NCI-H1694 (cell line): ENCODE data around the gene CPT1B.

Source experiments
- DNase-seq: peaks from one replicate; lab custom pipeline; 2025; lab: John Stamatoyannopoulos, UW

The CPT1B gene

GRCh38 chr22:50585781-50586180 is 7.6 kb upstream of the CPT1B start:
- DNase-seq = no peak

- DNase-seq = no peak
Observed at GRCh38 chr22:50585238-50585637, 7.0 kb upstream of the CPT1B start.

- DNase-seq = no peak
Observed at GRCh38 chr22:50584106-50585096, 6.2 kb upstream of the CPT1B start.

DNA sequence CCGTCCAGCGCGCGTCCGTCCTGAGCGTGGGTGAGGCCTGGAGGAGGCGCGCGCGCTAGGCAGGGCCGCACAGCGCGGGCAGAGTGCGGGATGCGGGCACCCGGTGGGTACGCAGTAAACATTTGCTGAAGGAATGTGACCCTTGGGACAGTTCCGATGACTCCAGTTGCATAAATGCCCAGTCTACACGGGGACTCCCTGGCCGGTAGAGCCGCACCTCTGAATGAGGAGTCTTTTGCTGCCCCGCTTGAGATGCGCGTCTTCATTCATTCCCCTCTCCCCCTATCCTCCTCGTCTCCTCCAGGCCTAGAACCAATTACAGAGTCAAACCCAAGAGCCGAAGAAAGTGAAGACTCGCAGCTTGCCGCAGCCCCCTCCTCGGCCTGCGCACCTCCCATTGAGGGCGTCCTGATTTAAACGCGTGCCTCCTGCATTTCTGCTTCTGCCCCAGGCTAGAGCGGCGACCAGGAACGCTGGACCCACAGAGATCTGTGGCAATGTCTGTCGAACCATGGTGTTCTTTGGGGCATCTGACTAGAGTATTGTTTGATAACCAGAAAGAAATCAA is 5.2 kb upstream of the CPT1B start:
- DNase-seq = no peak

GRCh38 chr22:50582493-50583293 is 4.5 kb upstream of the CPT1B start, which contains the start of gene CHKB:
CHKB (minus strand) TSS chr22:50582849; CDS start chr22:50582781, 68 bp downstream.
- DNase-seq = peak; percentile 92

DNA sequence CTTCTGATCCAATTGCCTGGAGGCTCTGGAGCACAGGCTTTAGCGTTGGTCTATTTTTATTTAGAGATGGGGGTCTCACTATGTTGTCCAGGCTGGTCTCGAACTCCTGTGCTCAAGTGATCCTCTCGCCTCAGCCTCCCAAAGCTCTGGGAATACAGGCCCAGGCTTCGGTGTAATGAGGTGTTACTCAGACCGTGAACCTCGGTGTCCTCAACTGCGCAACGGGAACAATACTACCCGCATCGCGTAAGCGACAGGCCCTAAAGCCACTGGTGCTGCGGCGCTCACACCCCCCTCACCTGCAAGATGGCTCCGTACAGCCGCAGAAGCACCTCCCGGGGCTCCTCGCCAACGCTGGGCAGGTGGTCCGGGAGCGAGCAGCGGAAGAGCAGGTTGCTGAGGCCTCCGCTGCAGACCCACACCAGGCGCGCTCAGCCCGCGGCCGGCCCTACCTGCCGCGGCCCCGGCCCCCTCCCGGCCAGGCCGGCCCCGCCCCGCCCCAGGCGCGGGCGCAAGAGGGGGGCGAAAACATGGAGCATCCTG is 3.8 kb upstream of the CPT1B start:
- DNase-seq = no peak

DNA sequence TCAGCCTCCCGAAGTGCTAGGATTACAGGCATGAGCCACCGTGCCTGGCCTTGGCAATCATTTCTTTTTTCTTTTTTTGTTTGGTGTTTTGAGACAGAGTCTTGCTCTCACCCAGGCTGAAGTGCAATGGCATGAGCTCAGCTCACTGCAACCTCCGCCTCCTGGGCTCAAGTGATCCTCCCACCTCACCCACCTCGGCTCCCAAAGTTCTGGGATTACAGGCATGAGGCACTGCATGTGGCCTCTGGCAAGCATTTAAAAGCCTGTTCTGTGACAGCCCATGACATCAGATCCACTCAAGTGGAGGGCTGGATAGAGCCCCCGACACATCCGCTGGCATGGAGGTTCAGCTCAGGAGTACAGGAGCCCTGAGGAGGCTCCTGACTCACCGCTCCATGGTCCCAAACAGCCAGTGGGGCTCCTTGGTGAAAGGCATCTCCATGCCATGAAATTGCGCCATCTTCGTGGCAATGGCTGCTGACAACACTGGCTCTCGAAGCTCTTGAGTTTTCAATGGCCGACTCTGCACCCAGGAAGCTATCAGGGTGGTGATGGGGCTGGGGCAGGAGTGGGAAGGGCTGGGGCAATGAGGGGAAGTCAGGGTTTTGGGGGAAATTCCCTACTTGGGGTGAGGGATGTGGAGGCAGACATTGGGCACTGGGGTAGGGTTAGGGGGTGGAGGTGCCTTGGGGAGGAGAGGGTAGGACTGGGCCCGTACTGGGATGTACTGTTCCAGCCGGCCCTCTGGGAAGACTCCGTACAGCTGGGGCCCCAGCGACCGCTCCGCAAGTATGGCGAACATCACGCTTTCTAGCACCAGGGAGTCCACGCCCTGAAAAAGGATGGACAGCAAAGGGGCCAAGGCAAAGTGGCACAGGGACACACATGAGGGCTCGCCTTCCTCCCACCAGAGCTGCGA is 3.1 kb upstream of the CPT1B start:
- DNase-seq = no peak

- no peak for DNase-seq
Observed at GRCh38 chr22:50579752-50580151, 1.5 kb upstream of the CPT1B start.

DNA sequence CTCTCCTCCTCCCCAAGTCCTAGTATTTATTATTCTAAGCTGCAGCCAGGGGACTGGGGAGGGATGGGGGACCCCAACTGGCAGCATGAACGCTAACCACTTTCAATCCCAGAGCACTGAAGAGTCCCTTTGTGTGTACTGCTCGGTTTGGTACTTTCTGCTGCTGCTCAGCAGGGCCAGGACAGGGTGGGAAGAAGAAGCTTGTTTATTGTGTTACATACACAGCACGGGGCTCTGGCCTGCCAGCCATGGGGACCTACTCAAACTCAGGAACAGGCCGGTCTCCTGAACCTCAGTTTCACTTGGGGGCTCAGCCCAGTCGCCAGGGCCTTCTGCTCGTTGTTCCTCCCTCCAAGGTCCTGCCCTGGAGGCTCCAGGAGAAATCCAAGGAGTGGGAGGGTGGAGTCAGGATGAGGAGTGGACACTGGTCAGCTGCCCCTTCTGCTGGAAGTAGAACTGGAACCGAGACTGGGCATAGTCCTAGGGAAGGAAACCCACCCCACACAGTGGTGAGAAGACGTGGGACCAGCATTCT is 616 bp upstream of the CPT1B start:
- DNase-seq = no peak

DNA sequence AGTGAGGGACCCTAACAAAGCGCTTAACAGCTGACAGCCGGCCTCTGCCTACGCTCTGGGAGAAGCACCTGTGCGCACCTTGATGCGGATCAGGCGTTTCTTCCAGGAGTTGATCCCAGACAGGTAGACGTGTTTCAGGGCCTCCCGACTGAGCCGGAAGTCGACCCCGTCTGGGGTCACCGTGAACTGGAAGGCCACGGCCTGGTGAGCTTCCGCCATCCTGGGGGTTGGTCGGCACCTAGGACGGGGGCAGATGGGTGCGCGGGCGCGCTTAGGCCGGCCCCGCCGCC is 585 bp downstream of the CPT1B start:
- no peak for DNase-seq

DNA sequence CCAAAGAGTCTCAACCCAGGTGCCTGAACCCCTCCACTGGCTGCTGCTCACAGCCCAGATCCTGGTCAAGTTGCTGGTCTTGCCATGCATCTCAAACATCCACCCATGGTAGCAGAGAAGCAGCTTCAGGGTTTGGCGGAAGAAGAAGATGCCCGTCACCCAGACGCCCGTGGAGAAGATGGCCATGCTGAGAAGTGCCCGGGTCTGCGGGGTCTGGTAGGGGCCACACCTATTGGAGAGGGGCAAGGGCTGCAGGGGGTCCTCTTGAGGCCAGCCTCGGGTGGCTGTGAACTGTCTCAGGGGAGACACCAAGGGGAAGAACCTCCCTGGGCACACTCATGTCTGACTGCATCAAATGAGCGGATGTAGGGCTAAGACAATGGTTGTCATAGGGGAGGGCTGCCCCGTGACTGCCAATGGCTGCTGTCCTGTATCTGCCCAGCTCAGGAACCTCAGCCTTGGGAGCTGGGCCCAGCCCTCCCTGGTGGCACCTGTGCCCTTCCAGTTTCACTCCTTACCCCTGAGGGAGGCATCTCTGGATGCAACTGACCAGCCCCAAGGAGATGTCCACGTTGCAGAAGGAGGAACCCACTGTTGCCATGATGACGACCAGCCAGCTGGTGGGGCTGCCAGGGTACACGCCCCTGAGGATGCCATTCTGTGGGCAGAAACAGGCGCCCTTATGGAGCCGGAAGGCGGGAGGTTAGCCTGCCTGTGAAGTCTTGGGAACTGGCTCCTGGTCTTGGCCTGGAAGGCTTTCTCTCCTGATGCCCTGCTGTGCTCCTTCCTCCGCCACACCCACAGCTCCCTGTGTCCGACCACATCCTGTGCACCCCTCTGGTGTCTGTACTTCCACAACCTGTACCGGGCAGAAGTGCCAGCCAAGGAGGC is 1.2 kb downstream of the CPT1B start:
- no peak for DNase-seq

- DNase-seq = peak; percentile 30
Observed at GRCh38 chr22:50576070-50576469, 2.2 kb downstream of the CPT1B start.

- no peak for DNase-seq
Observed at GRCh38 chr22:50575426-50575941, 2.7 kb downstream of the CPT1B start.

GRCh38 chr22:50574383-50574755 is 3.9 kb downstream of the CPT1B start:
- DNase-seq = no peak

- DNase-seq = no peak
Observed at GRCh38 chr22:50573491-50574382, 4.5 kb downstream of the CPT1B start.

GRCh38 chr22:50572965-50573364 is 5.3 kb downstream of the CPT1B start:
- no peak for DNase-seq

DNA sequence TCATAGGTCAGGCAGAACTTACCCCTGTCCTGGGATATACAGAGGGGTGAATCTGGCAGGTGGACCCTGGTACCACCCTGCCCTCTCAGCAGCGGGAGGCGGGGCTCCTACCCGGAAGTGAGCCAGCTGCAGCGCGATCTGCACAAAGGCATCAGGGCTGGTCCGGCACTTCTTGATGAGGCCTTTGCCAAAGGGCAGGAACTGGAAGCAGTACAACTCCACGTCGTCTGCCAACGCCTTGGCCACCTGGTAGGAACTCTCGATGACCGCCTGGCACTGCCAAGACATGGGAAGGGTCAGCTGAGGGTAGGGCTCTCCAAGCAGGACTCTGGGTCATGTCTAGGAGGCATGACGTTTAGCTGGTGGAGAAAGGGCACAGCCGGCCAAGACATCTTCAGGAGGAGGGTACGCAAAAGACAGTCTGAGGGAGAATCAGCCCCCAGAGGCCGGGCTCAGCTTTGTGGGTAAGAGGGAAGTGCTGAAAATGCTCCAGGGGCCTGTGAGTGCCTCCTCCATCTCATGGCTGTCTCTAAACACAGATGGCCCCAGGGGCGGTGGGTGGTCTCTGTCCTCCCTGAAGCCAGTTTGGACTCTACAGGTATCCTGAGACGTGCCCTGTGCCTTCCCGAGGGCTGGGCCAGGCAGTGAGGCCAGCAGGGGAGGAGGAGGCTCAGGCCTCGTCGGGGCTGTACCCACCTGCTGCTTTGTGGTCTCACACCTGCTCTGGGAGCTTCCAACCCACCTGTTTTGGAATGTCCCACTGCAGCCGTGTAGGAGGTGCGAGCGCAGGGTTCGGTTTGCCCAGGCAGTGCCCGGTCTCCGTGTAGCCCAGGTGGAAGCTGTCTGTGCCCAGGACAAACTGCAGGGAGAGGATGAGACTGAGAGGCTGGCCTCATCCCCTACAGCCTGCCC is 6.7 kb downstream of the CPT1B start:
- no peak for DNase-seq

DNA sequence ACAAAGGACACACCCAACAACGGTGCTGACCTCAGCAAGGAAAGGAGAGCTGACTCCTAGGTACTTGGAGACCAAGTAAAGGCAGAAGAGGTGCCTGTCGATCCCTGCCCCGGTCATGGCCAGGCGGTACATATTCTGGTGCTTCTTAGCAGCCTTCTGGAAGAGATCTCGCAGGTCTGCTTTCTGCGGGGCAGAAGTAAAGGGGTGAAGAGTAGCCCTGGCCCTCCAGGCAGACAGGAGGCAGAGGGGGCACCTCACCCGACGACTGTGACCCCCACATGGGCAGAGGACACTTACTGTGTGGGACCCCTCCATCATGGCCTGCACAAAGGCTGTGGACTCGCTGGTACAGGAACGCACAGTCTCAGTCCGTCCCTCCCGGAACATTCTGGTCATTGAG is 7.4 kb downstream of the CPT1B start:
- no peak for DNase-seq
